ENCODE data around the gene KLB.
"Not testable (repeated sequence)": the region's sequence is repeated elsewhere in the genome, so short reads cannot be mapped to it uniquely, and the experiment has no call there.

The KLB gene

DNA sequence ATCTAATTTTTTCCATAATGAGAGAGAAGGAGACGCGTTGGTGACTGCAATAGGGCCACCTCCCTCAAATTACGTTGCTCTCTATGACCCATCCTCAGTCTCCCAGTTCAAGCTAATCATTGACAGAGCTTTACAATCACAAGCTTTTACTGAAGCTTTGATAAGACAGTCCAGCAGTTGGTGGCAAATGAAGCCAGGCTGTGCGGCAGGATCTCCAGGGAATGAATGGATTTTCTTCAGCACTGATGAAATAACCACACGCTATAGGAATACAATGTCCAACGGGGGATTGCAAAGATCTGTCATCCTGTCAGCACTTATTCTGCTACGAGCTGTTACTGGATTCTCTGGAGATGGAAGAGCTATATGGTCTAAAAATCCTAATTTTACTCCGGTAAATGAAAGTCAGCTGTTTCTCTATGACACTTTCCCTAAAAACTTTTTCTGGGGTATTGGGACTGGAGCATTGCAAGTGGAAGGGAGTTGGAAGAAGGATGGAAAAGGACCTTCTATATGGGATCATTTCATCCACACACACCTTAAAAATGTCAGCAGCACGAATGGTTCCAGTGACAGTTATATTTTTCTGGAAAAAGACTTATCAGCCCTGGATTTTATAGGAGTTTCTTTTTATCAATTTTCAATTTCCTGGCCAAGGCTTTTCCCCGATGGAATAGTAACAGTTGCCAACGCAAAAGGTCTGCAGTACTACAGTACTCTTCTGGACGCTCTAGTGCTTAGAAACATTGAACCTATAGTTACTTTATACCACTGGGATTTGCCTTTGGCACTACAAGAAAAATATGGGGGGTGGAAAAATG, at the start of gene KLB:
TSS of gene KLB (plus strand) at position 168 of the 821 bp plus-strand sequence. CDS start at position 188, 20 bp downstream.
- no peak for DNase-seq

DNA sequence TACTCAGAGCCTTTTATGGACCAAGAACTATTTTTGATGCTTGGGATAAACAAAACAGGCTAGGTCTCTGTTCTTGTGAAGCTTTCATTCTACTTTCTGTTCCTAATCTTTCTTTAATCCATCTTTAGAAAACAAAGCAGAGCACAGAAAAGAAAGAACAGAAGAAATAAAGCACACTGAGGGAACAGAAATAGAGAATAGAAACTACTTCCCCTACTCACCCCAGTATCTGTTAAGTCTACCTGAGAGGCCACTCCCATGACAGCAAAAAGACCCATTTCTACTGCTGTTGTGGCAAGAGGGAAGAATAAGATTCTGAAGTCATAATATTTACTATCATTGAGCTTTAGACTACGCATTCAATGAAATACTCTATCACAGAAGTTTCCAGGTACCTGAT, 49.7 kb upstream of the KLB start:
- no peak for DNase-seq

DNA sequence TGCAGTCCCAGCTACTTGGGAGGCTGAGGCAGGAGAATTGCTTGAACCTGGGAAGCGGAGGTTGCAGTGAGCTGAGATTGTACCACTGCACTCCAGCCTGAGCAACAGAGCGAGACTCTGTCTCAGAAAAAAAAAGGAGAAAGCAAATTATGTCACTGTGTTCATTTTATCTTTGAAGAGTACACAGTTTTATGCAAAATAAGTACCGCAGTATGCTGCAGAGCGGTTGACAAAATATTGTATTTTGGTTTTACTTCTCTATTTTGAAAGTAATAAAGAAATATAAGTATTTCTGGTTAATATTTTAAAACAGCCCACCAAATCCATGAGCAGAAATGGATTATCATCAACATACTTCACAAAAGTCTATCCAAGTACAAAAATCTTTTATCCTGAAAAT, 46.1 kb upstream of the KLB start:
- DNase-seq, result not testable (repeated sequence)

DNA sequence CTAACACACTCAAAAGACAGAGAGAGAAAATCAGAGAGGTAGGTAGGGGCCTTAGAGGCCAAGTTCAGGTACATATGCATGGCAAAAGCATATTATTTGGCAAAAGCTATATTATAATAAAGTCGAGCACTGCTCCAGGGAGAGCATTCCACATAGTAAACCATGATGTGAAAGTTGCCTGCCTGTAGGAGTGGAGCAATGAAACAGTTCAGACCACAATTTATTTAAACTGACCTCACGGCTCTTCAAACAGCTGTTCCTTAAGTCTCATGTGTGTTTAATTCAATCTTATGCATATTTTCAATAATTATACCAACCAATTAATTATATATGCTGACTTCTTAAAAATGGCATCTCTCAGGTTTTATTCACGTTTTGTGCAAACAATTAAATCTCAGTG, 43.9 kb upstream of the KLB start:
- no peak for DNase-seq

DNA sequence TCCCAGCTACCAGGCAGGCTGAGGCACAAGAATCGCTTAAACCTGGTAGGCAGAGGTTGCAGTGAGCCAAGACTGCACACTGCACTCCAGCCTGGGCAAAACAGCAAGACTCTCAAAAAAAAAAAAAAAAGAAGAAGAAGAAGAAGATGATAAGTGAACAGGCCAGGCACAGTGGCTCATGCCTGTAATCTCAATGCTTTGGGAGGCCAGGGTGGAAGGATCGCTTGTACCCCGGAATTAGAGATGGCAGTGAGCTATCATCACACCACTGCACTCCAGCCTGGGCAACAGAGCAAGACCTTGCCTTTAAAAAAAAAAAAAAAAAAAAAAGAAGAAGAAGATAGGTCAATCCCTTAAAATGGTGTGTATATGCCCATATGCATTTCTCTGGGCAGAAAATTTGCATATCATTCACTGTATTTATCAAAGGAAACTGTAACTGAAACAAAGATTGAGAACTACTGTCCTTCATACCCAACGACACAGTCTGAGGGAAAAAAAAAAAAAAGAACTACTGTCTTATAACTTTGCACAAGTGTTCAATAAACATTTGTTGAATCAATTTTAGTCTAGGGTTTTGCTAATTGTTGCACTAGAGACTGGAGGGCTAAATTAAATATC, 42.8 kb upstream of the KLB start:
- no peak for DNase-seq

DNA sequence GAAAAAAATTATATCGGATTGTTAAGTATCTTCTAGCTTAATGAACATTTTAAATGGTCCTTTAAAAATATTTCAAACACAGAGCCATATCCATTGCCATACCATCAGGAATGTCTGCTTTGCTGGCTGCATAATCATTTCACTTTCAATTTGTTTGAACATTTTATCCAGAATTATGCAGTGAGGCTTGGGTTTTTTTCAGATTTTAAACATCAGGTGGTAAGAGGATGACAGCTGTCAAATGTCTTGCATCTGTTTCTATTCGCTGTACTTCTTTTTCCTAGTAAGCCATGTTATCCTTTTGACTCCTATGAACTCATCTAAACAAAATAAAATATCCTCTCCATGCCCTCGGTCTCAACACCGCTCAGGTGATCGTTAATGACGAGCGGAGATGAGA, 41.4 kb upstream of the KLB start:
- no peak for DNase-seq

DNA sequence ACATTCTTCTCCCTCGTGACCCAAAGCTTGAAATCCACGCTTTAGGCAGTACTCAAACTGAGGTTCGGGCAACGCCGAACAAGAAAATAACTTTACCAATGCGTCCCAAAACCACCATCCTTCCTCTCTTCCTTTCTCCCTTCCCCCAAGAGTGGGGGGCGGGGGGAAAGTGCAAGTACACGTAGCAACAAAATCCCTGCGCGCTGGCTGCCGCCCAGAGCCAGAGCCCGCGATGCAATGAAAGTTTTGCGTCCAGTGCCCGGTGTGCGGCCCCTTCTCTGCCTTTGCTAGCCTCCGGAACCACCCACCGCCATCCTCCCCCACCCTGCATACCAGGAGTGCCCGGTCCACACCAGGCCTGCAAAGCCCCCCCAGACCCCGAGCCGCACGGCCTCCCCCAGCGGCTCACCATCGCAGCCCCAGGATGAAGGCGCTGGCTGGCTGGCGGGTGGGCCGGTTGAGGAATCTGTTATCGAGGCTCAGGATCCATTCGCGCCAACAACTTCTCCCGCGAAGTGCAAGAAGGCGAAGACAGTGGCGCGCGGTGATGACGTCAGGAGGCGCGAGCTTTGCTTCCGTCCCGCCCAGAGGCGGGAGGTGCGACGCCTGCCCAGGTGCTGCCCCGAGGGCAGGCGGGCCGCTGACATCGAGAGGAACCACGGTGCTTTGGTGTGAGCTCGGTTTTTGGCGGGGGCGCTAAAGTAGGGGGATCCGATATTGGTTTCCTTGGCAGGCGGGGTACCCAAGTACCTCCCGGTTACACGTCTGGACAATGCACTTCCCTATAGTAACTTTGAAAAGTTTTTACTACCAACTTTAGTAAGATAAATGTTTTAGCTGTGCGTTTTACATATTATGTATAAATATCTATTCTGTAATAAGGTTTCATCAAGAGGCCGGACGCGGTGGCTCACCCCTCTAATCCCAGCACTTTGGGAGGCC, 40.6 kb upstream of the KLB start, which contains the start of gene RFC1:
TSS of gene RFC1 (minus strand) at position 533 of the 942 bp plus-strand sequence. CDS start at position 412, 121 bp downstream.
- peak; percentile 92 for DNase-seq

DNA sequence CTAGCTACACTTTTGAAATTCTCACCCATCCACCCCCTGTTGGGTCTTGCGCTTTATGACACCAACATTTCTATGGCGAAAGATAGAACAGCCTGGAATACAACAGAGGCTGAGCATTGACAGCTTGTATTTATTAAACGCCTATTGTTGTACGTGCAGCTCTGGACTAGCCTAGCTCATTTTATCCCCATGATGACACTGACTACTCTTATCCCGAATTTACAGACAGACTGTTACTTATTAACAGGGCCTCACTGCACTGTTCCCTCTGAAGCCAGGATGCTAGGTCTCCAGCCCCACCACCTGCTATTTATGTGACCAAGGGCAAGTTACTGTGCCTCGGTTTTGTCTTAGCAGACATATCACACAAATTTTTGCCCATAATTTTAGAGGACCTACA, 39.6 kb upstream of the KLB start:
- no peak for DNase-seq

DNA sequence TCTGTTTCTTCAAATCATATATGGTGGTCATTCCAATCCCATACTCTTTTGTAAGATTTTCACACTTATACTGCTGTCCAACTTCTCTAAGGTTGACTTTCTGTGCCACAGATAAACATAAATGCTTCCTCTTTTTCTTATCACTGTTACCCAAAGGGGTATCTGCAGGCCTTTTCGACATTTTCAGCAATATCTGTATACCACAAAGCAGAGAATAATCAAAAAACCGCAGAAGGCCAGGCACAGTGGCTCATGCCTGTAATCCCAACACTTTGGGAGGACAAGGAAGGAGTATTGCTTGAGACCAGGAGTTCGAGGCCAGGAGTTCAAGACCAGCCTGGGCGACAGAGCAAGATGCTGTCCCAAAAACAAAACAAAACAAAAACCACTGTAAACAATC, 37.4 kb upstream of the KLB start:
- no peak for DNase-seq

DNA sequence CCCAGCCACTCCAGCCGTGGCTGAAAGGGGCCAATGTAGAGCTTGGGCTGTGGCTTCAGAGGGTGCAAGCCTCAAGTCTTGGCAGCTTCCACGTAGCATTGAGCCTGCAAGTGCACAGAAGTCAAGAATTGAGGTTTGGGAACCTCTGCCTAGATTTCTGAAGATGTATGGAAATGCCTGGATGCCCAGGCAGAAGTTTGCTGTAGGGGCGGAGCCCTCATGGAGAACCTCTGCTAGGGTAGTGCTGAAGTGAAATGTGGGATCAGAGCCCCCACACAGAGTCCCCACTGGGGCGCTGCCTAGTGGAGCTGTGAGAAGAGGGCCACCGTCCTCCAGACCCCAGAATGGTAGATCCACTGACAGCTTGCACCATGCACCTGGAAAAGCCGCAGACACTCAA, 35.5 kb upstream of the KLB start:
- DNase-seq, result not testable (repeated sequence)

DNA sequence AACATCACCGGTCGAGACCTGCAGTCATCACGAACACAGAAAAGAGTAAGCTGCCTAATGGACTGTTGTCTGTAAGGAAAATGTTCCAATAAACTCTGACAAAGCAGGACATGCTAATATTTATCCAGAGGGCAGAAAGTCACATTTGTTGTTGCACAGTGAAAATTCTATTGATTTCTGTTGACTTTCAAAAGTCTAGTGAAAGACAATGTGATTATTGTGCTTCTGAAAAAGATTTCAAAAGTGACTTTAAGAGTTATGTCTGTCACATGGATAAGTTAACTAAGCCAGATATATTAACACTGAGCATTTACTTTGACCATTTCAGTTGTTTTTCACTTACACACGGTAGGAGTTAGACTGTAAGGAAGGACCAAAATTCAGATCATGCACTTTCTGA, 31.3 kb upstream of the KLB start:
- no peak for DNase-seq

DNA sequence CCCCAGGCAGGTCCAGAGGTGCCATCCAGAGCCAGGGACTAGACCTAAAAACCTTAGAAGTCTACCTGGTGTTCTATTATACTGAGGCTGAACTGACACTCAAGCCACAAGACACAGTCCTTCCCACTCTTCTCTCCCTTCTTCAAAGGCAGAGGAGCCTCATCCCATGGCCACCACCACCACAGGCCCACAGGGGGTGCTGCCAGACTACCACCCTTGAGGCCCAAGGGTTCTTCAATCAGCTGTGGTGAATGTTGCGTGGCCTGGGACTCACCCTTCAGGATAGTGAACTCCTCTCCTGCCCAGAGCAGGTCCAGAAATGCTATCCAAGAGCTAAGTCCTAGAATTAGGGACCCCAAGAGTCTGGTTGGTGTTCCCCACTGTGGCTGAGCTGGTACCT, 23.0 kb upstream of the KLB start:
- no peak for DNase-seq

DNA sequence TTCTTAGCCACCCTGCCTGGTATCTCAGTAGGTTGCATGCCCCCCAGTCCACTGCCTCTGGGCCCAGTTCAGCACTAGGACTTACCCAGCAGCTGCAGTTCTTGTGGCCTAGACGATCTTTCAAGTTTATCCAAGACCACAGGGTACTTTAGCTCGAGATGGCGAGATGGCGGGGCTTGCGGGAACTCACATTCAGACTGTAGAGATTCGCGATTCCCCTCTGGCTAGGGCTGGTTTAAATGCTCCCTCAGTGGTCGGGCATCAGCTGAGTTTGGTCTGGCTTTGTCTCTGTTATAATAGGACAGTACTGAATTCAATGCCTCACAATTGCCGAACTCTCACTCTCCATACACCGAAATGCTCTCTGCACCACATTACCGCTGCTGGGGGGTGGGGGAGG, 22.2 kb upstream of the KLB start:
- no peak for DNase-seq

DNA sequence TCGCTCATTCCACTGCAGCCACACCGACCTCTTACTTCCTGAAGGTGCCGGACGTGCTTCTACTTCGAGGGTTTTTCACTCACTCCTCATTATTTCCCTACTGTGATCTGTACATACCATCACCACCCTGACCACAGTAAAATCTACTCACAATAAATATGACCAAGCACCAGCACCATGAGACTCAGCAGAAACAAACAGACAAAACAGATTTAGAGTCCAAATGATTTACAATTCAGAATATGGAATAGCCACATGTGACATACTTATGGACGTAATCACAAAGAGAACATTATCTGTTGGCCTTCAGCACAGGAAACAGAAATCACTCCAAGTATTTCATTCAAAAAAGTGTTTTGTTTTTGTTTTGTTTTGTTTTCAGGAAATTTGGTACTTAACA, 16.1 kb upstream of the KLB start:
- no peak for DNase-seq

DNA sequence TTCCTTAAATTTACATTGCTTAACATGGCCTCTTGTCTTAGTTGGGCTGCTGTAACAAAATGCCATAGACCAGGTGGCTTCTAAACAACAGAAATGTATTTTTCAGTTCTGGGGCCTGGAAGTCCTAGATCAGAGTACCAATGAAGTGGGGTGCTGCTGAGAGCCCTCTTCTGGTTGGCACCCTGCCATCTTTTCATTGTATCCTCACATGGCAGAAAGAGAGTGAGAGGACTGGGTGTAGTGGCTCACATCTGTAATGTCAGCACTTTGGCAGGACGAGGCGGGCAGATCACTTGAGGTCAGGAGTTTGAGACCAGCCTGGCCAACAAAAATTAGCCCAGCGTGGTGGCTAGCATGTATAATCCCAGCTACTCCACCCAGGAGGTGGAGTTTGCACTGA, 12.0 kb upstream of the KLB start:
- DNase-seq, result no peak

DNA sequence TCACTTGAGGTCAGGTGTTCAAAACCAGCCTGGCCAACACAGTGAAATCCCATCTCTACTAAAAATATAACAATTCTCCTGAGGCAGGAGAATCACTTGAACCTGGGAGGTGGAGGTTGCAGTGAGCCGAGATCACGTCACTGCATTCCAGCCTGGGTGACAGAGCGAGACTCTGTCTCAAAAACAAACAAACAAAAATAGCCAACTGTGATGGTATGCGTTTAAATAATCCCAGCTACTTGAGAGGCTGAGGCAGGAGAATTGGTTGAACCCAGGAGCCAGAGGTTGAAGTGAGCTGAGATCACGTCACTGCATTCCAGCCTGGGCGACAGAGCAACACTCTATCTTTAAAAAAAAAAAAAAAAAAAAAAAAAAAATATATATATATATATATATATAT, 5.1 kb upstream of the KLB start:
- not testable (repeated sequence) for DNase-seq

DNA sequence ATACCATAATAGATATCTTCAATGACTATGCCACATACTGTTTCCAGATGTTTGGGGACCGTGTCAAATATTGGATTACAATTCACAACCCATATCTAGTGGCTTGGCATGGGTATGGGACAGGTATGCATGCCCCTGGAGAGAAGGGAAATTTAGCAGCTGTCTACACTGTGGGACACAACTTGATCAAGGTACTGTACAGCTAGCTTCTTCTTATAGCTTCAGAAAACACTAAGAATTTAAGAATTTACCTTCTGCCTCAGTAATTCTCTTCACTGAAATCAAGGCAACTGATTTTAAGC, 805 bp downstream of the KLB start:
- no peak for DNase-seq

DNA sequence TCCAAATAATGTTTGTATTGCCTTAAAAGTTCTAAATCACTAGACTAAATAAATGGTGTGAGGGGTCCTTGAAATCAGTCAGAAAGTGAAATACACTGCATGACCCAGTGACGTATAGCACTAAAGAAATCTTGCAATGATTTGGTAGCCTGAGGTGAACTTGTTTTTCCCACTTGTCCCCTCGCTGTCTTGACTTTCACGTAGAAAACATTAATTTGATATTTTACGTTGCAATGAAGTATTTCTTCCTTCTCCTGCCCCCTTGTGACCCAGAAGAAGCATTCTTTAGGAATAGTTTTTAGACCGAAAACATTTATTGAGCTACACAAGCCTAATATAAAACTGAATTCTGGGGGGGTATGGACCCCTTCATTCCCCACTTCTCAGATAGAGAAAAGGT, 3.7 kb downstream of the KLB start:
- no peak for DNase-seq

DNA sequence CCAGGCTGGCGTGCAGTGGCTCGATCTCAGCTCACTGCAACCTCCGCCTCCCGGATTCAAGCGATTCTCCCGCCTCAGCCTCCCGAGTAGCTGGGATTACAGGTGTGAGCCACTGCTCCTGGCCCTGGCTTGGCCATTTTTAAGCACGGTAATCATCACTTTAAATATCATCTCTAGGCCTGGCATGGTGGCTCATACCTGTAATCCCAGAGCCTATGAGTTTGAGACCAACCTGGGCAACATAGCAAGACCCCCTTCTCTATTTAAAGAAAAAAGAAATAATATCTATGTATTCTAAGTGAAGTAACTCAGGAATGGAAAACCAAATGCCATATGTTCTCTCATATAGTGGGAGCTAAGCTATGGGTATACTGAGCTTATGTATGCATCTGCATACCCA, 4.8 kb downstream of the KLB start:
- DNase-seq, result not testable (repeated sequence)

DNA sequence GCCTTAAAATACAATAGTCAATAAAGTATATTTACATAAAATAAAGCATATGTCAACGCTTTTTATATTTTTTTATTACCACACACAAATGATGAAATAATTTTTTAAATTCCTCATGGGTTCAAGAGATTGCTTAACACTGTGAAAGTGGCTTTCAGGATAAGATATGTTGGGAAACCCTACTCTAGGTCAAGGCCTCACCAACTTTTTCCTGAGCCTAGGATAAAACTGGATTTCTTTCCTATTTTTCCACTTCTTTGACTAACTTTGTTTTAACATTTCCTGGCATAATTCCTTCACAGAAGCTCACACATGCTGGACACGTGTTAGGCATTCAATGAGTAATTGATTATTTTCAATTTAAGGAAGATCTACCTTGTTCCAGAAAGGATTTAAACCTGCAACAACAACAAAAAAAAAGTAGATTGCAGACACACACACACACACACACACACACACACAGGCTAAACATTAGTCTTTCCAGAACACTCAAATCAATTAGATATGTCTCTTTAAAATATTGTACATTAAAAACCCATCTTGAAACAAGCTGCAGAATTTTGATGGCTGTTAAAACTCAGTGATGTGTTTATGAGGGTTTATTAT, 9.1 kb downstream of the KLB start:
- DNase-seq, result no peak

DNA sequence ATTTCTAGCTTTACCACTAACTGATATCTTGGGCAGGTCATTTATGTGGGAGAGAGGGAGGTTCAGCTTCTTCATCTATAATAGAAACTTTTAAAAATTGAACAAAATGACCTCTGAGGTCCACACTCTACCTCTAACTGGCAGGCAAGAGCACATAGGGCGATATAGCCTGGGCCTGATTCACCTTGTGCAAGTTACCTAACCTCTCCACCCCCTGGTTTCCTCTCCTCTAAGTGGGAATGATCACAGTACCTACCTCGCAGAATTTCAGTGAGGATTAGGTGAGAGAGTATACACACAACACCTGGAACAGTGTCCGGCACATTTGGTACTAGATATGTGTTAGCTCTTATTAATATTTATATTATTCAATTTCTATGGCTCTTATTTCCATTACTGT, 15.5 kb downstream of the KLB start:
- no peak for DNase-seq

DNA sequence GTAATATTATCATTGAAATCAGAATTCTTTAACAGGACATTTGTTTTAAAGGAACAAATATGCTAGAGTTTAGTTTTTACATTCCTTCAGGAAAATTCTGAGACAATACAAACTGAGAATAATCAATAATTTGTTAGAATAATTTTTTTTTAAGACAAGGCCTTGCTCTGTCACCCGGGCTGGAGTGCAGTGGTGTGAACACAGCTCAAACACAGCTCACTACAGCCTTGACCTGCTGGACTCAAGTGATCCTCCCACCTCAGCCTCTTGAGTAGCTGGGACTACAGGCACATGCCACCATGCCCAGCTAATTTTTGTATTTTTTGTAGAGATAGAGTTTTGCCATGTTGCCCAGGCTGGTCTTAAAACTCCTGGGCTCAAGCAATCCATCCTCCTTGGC, 18.6 kb downstream of the KLB start:
- DNase-seq, result not testable (repeated sequence)

DNA sequence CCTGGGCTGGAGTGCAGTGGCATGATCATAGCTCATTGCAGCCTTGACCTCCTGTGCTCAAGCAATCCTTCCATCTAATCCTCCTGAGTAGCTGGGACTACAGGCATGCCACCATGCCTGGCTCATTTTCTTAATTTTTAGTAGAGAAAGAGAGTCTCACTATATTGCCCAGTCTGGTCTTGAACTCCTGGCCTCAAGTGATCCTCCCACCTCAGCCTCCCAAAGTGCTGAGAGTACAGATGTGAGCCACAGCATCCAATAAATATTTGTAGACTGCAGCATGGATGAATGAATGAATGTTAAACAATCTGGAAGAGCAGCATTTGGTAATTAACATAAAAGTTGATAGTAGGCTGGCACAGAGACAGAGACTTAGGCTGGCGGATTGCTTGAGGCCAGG, 20.0 kb downstream of the KLB start:
- no peak for DNase-seq

All from right hindlimb (tissue), 1 donor.